NB4 (cell line): ENCODE data around the gene MLLT6.

Experiments used
- DNase-seq: peaks from one replicate; pipeline ENCODE4 v3.0.0; 2010; ENCODE audit warnings: low read depth
- H3K4me3 ChIP-seq: one replicate; pipeline ENCODE4 v1.5.1; 2011; ENCODE audit warnings: mild to moderate bottlenecking, low read depth, low read length, moderate library complexity
- MYC ChIP-seq: IDR thresholded peaks from 2 replicates; pipeline ENCODE4 v1.6.1; 2011; ENCODE audit warnings: low read depth, low read length
- POLR2A ChIP-seq: IDR thresholded peaks from 2 replicates; pipeline ENCODE4 v1.6.1; 2011; ENCODE audit warnings: mild to moderate bottlenecking; ENCODE audit not compliant: insufficient read length; ENCODE audit errors: extremely low read depth
- TF ChIP-seq, protein P1 (sequence below): IDR thresholded peaks from one replicate; pipeline ENCODE4 v1.5.1; 2012; ENCODE audit warnings: low read depth, low read length
- TF ChIP-seq, protein P2 (sequence below): IDR thresholded peaks from 2 replicates; pipeline ENCODE4 v1.6.1; 2011; ENCODE audit warnings: low read depth, low read length

Gene MLLT6

GRCh38 chr17:38713456-38714075 lies 8.5 kb downstream of the MLLT6 start:
- DNase-seq = no peak

DNA sequence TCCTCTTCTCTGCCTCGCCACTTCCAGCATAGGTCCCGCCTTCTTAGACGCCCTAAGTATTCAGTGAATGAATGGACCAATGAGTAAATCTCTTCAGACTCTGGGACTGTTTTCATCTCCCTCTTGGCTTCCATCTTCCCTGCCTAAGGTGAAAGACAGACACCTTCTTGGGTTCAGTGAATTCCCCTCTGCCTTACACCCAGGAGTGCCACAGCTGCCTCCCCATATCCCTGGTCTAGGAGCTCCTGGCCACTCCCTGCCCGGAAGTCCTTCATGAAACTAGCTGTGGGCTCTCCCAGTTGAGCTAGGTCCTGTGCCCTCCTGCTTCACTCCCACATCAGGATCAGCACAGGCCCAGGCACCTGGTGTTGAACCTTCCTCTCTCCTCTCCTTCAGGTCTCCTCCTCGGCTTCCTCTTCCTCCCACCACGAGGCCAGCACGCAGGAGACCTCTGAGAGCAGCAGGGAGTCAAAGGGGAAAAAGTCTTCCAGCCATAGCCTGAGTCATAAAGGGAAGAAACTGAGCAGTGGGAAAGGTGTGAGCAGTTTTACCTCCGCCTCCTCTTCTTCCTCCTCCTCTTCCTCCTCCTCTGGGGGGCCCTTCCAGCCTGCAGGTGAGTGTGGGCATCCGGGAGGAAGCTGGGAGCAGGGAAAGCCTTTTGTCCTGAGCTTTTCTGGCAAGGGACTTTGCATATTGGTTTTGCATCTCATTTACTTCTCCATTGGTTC lies 10.3 kb downstream of the MLLT6 start:
- no peak for DNase-seq
- no peak overlapping the region for H3K4me3 ChIP-seq
- TF ChIP-seq POLR2A = no peak
- TF ChIP-seq, protein P1, sequence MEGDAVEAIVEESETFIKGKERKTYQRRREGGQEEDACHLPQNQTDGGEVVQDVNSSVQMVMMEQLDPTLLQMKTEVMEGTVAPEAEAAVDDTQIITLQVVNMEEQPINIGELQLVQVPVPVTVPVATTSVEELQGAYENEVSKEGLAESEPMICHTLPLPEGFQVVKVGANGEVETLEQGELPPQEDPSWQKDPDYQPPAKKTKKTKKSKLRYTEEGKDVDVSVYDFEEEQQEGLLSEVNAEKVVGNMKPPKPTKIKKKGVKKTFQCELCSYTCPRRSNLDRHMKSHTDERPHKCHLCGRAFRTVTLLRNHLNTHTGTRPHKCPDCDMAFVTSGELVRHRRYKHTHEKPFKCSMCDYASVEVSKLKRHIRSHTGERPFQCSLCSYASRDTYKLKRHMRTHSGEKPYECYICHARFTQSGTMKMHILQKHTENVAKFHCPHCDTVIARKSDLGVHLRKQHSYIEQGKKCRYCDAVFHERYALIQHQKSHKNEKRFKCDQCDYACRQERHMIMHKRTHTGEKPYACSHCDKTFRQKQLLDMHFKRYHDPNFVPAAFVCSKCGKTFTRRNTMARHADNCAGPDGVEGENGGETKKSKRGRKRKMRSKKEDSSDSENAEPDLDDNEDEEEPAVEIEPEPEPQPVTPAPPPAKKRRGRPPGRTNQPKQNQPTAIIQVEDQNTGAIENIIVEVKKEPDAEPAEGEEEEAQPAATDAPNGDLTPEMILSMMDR = no peak
- TF ChIP-seq MYC = no peak

More at GRCh38 chr17:38713456-38714075, 8.5 kb downstream of the MLLT6 start:
- H3K4me3 ChIP-seq = no peak overlapping the region
- TF ChIP-seq, protein P1 = no peak
- TF ChIP-seq MYC (no peak), POLR2A (no peak)
- TF ChIP-seq, protein P2, sequence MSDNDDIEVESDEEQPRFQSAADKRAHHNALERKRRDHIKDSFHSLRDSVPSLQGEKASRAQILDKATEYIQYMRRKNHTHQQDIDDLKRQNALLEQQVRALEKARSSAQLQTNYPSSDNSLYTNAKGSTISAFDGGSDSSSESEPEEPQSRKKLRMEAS = no peak

DNA sequence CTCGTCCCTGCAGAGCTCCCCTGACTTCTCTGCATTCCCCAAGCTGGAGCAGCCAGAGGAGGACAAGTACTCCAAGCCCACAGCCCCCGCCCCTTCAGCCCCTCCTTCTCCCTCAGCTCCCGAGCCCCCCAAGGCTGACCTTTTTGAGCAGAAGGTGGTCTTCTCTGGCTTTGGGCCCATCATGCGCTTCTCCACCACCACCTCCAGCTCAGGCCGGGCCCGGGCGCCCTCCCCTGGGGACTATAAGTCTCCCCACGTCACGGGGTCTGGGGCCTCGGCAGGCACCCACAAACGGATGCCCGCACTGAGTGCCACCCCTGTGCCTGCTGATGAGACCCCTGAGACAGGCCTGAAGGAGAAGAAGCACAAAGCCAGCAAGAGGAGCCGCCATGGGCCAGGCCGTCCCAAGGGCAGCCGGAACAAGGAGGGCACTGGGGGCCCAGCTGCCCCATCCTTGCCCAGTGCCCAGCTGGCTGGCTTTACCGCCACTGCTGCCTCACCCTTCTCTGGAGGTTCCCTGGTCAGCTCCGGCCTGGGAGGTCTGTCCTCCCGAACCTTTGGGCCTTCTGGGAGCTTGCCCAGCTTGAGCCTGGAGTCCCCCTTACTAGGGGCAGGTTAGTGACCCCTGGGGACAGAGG lies 11.4 kb downstream of the MLLT6 start:
- no peak for DNase-seq
- TF ChIP-seq MYC (no peak), POLR2A (no peak)
- TF ChIP-seq, protein P1 = no peak
- TF ChIP-seq, protein P2 = no peak
- H3K4me3 ChIP-seq = no peak overlapping the region

DNA sequence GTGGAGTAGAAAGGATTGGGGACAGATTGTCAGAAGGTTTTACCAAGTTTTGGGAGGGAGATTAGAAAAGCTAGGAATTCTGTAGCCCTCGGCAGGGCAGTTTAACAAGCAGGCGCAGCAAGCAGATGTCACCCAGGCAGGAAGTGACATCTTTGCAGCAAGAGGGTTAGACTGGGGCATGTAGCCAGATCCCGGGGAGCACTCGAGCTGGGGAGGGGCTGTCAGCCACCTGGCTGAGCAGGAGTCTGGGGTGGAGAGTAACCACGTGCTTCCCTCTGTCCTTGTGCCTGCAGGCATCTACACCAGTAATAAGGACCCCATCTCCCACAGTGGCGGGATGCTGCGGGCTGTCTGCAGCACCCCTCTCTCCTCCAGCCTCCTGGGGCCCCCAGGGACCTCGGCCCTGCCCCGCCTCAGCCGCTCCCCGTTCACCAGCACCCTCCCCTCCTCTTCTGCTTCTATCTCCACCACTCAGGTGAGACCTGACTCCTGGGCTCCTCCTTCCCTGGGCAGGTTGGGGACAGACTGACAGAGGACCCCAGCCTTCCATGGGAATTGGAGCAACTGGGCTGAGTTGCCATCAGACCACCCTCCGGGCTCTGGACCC lies 12.2 kb downstream of the MLLT6 start:
- H3K4me3 ChIP-seq = no peak overlapping the region
- DNase-seq = no peak
- no peak for TF ChIP-seq POLR2A
- TF ChIP-seq MYC = no peak
- TF ChIP-seq, protein P1 = no peak
- TF ChIP-seq, protein P2 = no peak

DNA sequence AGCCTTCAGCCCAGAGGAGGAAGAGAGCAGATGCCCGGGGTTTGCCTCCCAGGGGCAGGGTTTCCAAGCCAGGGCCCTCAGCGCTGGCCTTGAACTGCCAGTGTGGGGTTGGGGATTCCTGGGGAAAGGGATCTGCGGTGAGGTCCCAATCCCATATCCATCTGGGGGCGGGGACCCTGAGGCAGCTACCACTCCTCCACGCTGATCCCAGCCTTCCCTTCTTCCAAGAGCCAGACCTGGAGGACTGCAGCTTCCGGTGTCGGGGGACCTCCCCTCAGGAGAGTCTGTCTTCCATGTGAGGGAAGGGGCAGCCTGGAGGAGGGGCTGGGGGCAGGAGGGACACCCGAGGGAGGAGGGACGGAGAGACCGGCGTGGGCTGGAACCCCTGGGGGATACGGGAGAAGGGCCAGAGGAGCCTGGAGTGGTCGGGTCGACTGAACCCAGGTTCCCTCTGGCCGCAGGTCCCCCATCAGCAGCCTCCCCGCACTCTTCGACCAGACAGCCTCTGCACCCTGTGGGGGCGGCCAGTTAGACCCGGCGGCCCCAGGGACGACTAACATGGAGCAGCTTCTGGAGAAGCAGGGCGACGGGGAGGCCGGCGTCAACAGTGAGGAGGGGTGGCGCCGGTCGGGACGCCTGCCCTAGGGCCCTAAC lies 14.3 kb downstream of the MLLT6 start:
- DNase-seq = no peak
- H3K4me3 ChIP-seq = no peak overlapping the region
- TF ChIP-seq MYC (no peak), POLR2A (no peak)
- TF ChIP-seq, protein P1 = no peak
- TF ChIP-seq, protein P2 = no peak
